HepG2 (cell line): ENCODE data around the gene ABHD3. TPM values are rescaled to one million over a fixed set of nuclear protein-coding genes. Genes with fewer than 3 reads are reported as not detected.
A peak's percentile ranks its signal among the peaks of the same experiment; 100 is the strongest.

ENCODE experiments used
- AHR ChIP-seq: IDR thresholded peaks from 2 replicates; pipeline ENCODE4 v1.6.1; 2018; ENCODE audit warnings: missing genetic modification reagents, missing compliant biosample characterization
- HNRNPL ChIP-seq: fragments of 200-400 bp; formaldehyde crosslinking; IDR thresholded peaks from 2 replicates; pipeline ENCODE4 v1.6.1; 2017; ENCODE audit warnings: mild to moderate bottlenecking, low read depth, low read length
- HOXA9 ChIP-seq: sonication (generic); formaldehyde crosslinking; IDR thresholded peaks from 2 replicates; pipeline ENCODE4 v1.8.1; 2022; ENCODE audit warnings: missing genetic modification reagents, mild to moderate bottlenecking, moderate library complexity, borderline replicate concordance
- KLF12 ChIP-seq: sonication (generic); formaldehyde crosslinking; IDR thresholded peaks from 2 replicates; pipeline ENCODE4 v1.4.0; 2020; ENCODE audit warnings: missing genetic modification reagents, borderline replicate concordance
- KLF16 ChIP-seq, 2 experiments: sonication (generic) in 1 of 2; formaldehyde crosslinking in 1 of 2; IDR thresholded peaks; 2 replicates each; pipeline versions ENCODE4 v1.6.1 to v1.8.0; 2016 to 2023; ENCODE audit warnings: missing genetic modification reagents in 2 of 2, missing compliant biosample characterization in 1 of 2
- POLR2AphosphoS2 ChIP-seq: IDR thresholded peaks from 2 replicates; pipeline ENCODE4 v1.6.1; 2011; ENCODE audit warnings: low read depth, low read length, improper control_type of control experiment
- SKI ChIP-seq: fragments of 450-650 bp; IDR thresholded peaks from one replicate; pipeline ENCODE4 v1.6.1; 2018; ENCODE audit warnings: mild to moderate bottlenecking; ENCODE audit not compliant: partially characterized antibody
- SNAI1 ChIP-seq: sonication (generic); formaldehyde crosslinking; IDR thresholded peaks from 2 replicates; pipeline ENCODE4 v1.5.0; 2020; ENCODE audit warnings: mild to moderate bottlenecking, missing genetic modification reagents, borderline replicate concordance
- SRSF9 ChIP-seq: fragments of 200-400 bp; formaldehyde crosslinking; IDR thresholded peaks from 2 replicates; pipeline ENCODE4 v1.6.1; 2018; ENCODE audit warnings: borderline replicate concordance, mild to moderate bottlenecking, low read depth, low read length; ENCODE audit not compliant: insufficient read depth, poor library complexity, severe bottlenecking
- TBL1XR1 ChIP-seq: fragments of 150-350 bp; IDR thresholded peaks from 2 replicates; pipeline ENCODE4 v1.6.1; 2014; ENCODE audit warnings: borderline replicate concordance, low read length; ENCODE audit not compliant: partially characterized antibody
- ZBTB7B ChIP-seq: sonication (generic); formaldehyde crosslinking; IDR thresholded peaks from 2 replicates; pipeline ENCODE4 v1.4.0; 2020; ENCODE audit warnings: missing genetic modification reagents
- ZFYVE20 ChIP-seq: sonication (generic); formaldehyde crosslinking; IDR thresholded peaks from 2 replicates; pipeline ENCODE4 v1.8.0; 2023; ENCODE audit warnings: low read depth, mild to moderate bottlenecking, moderate library complexity, missing genetic modification reagents, borderline replicate concordance
- ZKSCAN8 ChIP-seq: IDR thresholded peaks from 2 replicates; pipeline ENCODE4 v1.6.1; 2016; ENCODE audit warnings: borderline replicate concordance, missing genetic modification reagents, missing compliant biosample characterization
- ZNF557 ChIP-seq: sonication (generic); formaldehyde crosslinking; IDR thresholded peaks from 2 replicates; pipeline ENCODE4 v1.4.0; 2020; ENCODE audit warnings: missing genetic modification reagents
- ZNF598 ChIP-seq: sonication (generic); formaldehyde crosslinking; IDR thresholded peaks from 2 replicates; pipeline ENCODE4 v1.5.1; 2020; ENCODE audit warnings: mild to moderate bottlenecking, missing genetic modification reagents, borderline replicate concordance
- ZNF7 ChIP-seq: IDR thresholded peaks from 2 replicates; pipeline ENCODE4 v1.6.1; 2016; ENCODE audit warnings: missing biosample characterization, missing genetic modification reagents
- ZNF720 ChIP-seq: sonication (generic); formaldehyde crosslinking; IDR thresholded peaks from 2 replicates; pipeline ENCODE4 v1.4.0; 2020; ENCODE audit warnings: missing genetic modification reagents
- polyA plus RNA-seq, 8 experiments: library from polyadenylated mRNA; depleted of rRNA in 3 of 8; stranded (reverse) in 7 of 8; unstranded in 1 of 8; fragments of >200 nt; fragmentation: Illumina TruSeq in 4 of 8; extraction: Trizol in 4 of 8; gene quantifications; 2 replicates each; pipeline versions ENCODE4 v1.2.1 to v1.2.3, GENCODE V29; 2011 to 2016; ENCODE audit warnings: low read depth in 4 of 8, missing spikeins in 1 of 8, mixed read lengths in 1 of 8; ENCODE audit not compliant: insufficient read depth in 1 of 8
- total RNA-seq, 5 experiments: library from RNA; depleted of rRNA; stranded (reverse); fragments of >200 nt; fragmentation: Illumina TruSeq; extraction: Trizol; gene quantifications; 2 replicates each; pipeline ENCODE4 v1.2.3, GENCODE V29; 2016; ENCODE audit warnings: low read depth in 1 of 5
- TF ChIP-seq, protein P1 (sequence below): IDR thresholded peaks from 2 replicates; pipeline ENCODE4 v1.6.1; 2018; ENCODE audit warnings: missing genetic modification reagents
- TF ChIP-seq, protein P2 (sequence below): sonication (generic); formaldehyde crosslinking; conservative IDR thresholded peaks from 2 replicates; pipeline ENCODE4 v1.8.1; 2023; ENCODE audit warnings: missing genetic modification reagents
- TF ChIP-seq, protein P3 (sequence below): IDR thresholded peaks from 2 replicates; pipeline ENCODE4 v1.6.1; 2016; ENCODE audit warnings: low read depth, borderline replicate concordance
- TF ChIP-seq, protein P4 (sequence below): sonication (generic); formaldehyde crosslinking; IDR thresholded peaks from 2 replicates; pipeline ENCODE4 v1.5.0; 2020; ENCODE audit warnings: missing genetic modification reagents, mild to moderate bottlenecking, borderline replicate concordance
- TF ChIP-seq, protein P5 (sequence below): sonication (generic); formaldehyde crosslinking; IDR thresholded peaks from 2 replicates; pipeline ENCODE4; 2020; ENCODE audit warnings: missing genetic modification reagents, mild to moderate bottlenecking, borderline replicate concordance

ABHD3 gene
- total and polyA plus RNA-seq, 2 of the 13 experiments (the other 11 are each of a cell fraction or from before 2014, with no cell fraction given) = 32.1 to 40.2 TPM

GRCh38 chr18:21686282-21687105, 18.1 kb downstream of the ABHD3 start (continued):
- TF ChIP-seq, protein P1, sequence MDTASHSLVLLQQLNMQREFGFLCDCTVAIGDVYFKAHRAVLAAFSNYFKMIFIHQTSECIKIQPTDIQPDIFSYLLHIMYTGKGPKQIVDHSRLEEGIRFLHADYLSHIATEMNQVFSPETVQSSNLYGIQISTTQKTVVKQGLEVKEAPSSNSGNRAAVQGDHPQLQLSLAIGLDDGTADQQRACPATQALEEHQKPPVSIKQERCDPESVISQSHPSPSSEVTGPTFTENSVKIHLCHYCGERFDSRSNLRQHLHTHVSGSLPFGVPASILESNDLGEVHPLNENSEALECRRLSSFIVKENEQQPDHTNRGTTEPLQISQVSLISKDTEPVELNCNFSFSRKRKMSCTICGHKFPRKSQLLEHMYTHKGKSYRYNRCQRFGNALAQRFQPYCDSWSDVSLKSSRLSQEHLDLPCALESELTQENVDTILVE (CRISPR knock-in tag) = no peak
- TF ChIP-seq, protein P2, sequence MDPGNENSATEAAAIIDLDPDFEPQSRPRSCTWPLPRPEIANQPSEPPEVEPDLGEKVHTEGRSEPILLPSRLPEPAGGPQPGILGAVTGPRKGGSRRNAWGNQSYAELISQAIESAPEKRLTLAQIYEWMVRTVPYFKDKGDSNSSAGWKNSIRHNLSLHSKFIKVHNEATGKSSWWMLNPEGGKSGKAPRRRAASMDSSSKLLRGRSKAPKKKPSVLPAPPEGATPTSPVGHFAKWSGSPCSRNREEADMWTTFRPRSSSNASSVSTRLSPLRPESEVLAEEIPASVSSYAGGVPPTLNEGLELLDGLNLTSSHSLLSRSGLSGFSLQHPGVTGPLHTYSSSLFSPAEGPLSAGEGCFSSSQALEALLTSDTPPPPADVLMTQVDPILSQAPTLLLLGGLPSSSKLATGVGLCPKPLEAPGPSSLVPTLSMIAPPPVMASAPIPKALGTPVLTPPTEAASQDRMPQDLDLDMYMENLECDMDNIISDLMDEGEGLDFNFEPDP (CRISPR knock-in tag) = no peak
- TF ChIP-seq ZNF7 (no peak), HNRNPL (no peak), TBL1XR1 (peak; percentile 59), ZNF720 (CRISPR knock-in tag) (no peak), KLF12 (CRISPR knock-in tag) (no peak), HOXA9 (no peak), POLR2AphosphoS2 (no peak), SKI (peak; percentile 17), ZKSCAN8 (no peak), KLF16 (CRISPR knock-in tag; IDR thresholded peaks at IDR 0.05) (no peak), ZNF557 (CRISPR knock-in tag) (no peak), ZNF598 (no peak), SNAI1 (no peak), ZFYVE20 (CRISPR knock-in tag) (no peak), AHR (CRISPR knock-in tag) (no peak), SRSF9 (no peak), ZBTB7B (peak; percentile 32; the same call in 1 of the 2 replicates)
- TF ChIP-seq, protein P3, sequence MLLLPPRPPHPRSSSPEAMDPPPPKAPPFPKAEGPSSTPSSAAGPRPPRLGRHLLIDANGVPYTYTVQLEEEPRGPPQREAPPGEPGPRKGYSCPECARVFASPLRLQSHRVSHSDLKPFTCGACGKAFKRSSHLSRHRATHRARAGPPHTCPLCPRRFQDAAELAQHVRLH (CRISPR knock-in tag) = no peak; the same call in 1 of the 2 replicates
- TF ChIP-seq, protein P4, sequence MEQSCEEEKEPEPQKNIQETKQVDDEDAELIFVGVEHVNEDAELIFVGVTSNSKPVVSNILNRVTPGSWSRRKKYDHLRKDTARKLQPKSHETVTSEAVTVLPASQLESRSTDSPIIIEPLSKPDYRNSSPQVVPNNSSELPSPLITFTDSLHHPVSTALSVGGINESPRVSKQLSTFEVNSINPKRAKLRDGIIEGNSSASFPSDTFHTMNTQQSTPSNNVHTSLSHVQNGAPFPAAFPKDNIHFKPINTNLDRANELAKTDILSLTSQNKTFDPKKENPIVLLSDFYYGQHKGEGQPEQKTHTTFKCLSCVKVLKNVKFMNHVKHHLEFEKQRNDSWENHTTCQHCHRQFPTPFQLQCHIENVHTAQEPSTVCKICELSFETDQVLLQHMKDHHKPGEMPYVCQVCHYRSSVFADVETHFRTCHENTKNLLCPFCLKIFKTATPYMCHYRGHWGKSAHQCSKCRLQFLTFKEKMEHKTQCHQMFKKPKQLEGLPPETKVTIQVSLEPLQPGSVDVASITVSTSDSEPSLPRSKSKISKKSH (CRISPR knock-in tag) = no peak
- TF ChIP-seq, protein P5, sequence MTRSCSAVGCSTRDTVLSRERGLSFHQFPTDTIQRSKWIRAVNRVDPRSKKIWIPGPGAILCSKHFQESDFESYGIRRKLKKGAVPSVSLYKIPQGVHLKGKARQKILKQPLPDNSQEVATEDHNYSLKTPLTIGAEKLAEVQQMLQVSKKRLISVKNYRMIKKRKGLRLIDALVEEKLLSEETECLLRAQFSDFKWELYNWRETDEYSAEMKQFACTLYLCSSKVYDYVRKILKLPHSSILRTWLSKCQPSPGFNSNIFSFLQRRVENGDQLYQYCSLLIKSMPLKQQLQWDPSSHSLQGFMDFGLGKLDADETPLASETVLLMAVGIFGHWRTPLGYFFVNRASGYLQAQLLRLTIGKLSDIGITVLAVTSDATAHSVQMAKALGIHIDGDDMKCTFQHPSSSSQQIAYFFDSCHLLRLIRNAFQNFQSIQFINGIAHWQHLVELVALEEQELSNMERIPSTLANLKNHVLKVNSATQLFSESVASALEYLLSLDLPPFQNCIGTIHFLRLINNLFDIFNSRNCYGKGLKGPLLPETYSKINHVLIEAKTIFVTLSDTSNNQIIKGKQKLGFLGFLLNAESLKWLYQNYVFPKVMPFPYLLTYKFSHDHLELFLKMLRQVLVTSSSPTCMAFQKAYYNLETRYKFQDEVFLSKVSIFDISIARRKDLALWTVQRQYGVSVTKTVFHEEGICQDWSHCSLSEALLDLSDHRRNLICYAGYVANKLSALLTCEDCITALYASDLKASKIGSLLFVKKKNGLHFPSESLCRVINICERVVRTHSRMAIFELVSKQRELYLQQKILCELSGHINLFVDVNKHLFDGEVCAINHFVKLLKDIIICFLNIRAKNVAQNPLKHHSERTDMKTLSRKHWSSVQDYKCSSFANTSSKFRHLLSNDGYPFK (CRISPR knock-in tag) = no peak
